CD8-positive, alpha-beta memory T cell (primary cell): ENCODE results near the gene KIAA1614. TPM values are rescaled to one million over a fixed set of nuclear protein-coding genes. Genes with fewer than 3 reads are reported as not detected.

ENCODE experiments used
- polyA plus RNA-seq: library from polyadenylated mRNA; unstranded; fragments of 300-500 nt; fragmentation: Illumina TruSeq; gene quantifications from one replicate; pipeline ENCODE4 v1.2.3, GENCODE V29; 2021
- total RNA-seq, 2 experiments: library from RNA; stranded (reverse); gene quantifications; one replicate each; pipeline ENCODE4 v1.2.3, GENCODE V29; 2021

KIAA1614 gene
- total and polyA plus RNA-seq, 3 experiments from 2014 or later, result 0.10 to 0.49 (median 0.22) TPM

Other genes with a start within 250 kb of the KIAA1614 start
- 10 to 100 TPM; 21.1 to 21.5 TPM for gene STX6, start 110.0 kb downstream of the KIAA1614 start, total RNA-seq
- gene STX6, start 110.0 kb downstream of the KIAA1614 start, polyA plus RNA-seq, result 11.0 TPM
- 10 to 100 TPM; 13.8 to 16.4 TPM for gene MR1, start 121.1 kb downstream of the KIAA1614 start, total RNA-seq
- gene MR1, start 121.1 kb downstream of the KIAA1614 start, polyA plus RNA-seq, result 37.7 TPM
- 10 to 100 TPM; 52.3 to 57.2 TPM for gene IER5, start 175.8 kb downstream of the KIAA1614 start, total RNA-seq
- 29.0 TPM for gene IER5, start 175.8 kb downstream of the KIAA1614 start, polyA plus RNA-seq